NCI-H526 treated with DMSO at 0.1 percent for 48 hours (cell line): ENCODE measurements around the gene TSC22D3.

Source experiments
- DNase-seq: peaks from one replicate; lab custom pipeline; 2025; lab: John Stamatoyannopoulos, UW

Gene TSC22D3

GRCh38 chrX:107760304-107761077 lies 15.1 kb downstream of the TSC22D3 start:
- DNase-seq = no peak

DNA sequence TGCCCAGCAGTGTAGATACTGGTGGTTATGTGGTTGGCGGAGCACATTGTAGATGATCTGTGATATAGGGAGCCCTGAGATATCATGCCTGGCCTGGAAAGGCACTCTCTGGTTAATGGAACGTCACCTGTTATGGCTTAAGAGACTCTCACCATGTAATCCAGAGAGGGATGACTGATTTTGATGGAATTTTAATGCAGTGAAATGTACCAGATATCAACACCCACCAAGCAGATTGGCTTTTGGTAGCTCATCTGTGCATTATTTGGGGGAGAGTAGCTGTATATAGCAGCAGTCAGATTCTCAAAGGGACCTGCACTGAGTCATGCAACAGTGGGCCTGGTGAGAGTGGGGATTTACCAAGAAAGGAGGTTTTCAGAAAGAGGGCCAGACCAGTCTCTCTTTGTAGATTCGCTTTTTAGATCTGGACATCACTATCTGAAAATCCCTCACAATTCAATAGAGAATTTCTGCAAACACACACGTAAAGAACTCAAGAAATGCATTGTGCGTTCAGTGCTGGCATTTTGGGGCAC lies 17.3 kb downstream of the TSC22D3 start:
- no peak for DNase-seq

DNA sequence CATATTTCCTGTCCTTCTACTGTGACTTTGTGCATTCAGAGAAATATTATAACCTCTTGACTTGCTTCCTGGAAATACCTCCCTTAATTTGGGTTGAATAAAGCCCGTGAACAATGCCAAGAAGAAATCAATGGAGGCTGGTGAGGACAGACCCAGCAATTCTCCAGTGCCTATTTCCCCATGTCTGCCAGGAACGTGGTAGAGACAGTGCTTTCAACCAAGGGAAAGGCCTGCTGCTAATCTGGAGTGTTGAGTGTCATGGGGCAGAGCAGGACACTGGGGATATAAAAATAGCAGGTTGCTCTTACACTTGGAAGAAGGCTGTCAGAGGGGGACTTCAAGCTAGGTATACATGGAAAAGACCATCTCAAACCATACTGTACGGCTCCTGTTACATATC lies 19.9 kb downstream of the TSC22D3 start:
- no peak for DNase-seq

- DNase-seq = no peak
These were observed 22.4 kb downstream of the TSC22D3 start for GRCh38 chrX:107753187-107753586.

- DNase-seq = no peak
These were observed 22.9 kb downstream of the TSC22D3 start for GRCh38 chrX:107752714-107753113.

- DNase-seq = no peak
These were observed 23.5 kb downstream of the TSC22D3 start for GRCh38 chrX:107752043-107752442.

DNA sequence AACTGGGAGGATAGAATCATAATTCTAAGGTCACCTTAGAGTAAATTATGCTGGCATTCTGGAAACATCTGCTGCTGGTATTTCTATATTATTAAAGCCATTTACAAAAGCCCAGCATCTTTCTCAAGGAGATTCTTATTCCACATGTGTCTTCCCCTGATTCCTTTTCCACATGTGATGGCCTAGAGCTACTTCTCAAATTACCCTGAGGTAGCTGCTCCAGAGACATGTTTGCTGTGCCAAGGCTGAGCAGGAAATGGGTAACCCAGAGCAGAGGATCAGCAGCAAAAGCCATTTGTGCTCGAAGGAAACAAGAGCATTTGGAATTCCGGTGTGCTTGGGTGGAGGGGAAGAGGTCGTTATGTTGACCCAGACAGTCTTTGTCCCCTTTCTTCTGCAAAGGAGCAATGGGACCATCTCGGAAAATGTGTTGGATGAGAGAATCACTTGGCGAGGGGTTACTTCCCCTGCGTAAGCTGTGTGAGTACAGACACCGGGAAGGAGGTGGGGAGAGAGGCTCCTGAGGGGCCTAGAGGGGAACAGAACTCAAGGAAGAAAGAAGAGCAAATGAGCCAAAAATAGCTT lies 24.6 kb downstream of the TSC22D3 start:
- DNase-seq = no peak

DNA sequence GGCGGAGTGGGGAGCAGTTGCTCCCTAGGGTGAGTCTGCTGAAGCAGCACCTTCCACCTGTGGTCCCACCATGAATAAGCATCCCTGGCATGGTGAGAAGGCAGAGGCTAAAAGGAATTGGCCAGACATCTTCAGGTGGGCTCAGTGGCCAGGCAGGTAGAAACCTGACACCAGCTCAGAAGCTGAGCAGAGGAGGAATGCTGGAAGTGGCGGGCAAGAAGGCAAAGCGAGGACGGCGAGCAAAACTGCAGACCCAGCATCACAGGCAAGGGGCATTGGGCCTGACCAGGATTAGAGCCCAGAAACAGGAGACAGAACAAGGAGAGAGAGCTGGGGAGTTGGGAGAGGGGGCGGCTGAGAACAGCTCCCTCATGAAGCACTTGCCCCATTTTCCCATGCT lies 25.3 kb downstream of the TSC22D3 start:
- DNase-seq = no peak

DNA sequence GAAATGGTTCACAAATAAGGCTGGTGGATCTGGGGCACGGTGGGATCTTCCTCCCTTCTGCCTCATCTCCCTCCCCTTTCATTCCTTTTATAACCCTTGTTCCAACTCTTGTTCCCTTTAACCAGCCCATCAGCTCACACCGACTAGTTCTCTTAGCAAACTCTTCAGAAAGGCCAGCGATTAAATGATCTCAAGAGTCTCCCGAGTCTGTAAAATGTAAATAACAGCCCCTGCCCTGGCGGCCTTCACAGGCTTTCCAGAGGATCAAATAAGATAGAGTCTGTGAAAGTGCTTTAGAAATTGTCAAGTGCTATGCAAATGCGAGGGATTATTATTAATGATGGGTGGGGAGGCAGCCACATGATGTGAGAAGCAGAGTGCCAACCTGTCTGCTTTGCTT lies 27.1 kb downstream of the TSC22D3 start:
- DNase-seq = no peak

DNA sequence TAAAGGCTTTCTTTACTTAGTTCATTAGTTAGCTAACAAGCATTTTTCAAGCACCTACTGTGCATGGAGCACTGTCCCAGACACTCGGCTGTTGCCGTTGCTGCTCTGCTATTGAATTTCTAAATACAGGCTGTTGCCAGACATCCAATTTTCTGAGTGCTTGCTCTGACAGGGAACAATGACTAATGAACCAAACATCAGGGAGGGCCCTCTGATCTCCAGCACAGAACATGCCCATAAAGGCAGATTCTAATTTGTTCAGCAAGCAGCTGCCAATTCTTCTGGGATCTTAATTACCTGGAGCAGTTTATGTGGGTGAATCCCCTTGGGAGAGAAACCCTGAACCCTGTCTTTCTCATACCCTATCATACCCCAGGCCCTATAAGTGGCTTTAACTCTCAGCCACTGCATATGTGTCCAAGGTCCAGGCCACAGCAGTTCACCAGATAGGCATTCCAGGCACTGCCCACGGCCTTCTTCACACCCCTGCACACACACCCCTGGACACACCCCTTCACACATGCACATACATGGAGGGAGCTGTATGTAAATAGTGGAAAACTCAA lies 27.9 kb downstream of the TSC22D3 start:
- DNase-seq = no peak

DNA sequence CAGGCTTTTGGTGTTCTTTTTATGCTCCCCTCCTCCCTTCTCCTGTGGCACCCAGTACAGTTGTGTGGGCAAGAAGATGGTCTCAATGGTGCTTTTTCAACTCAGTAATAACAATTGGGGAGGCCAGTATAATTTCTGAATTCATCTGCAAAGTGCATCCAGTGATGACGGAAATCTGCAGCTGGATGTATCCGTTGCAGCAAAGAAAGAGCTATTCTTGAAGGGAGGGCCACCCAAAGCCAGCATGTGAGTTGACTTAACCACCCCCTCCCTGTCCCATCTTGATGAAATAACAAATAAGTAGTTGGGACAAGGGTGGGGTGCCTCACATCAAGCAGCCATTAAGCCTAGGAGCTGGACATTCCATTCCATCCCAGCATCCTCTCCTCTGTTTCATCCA lies 30.7 kb downstream of the TSC22D3 start:
- DNase-seq = no peak

- no peak for DNase-seq
These were observed 31.6 kb downstream of the TSC22D3 start for GRCh38 chrX:107743995-107744394.

- no peak for DNase-seq
These were observed 32.8 kb downstream of the TSC22D3 start for GRCh38 chrX:107742700-107743191.

DNA sequence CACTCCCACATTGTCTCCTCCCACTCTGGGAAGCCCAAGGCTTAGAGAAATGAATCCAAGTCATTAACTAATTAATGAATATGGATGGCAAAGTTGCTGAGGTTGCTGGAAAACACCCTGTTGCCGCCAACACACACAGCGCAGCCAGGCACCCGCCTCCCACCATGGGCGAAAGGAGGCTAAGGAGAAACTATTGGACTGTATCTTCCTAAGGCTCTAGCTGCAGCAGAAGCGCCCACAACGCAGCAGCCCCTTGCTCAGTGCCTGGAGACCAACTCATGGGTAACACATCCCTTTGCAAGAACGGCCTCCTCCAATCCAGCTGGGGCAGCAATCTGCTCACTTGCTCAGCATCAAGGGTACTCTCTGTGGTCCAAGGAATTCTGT lies 34.2 kb downstream of the TSC22D3 start:
- no peak for DNase-seq

GRCh38 chrX:107739541-107739940 lies 36.0 kb downstream of the TSC22D3 start:
- no peak for DNase-seq

- DNase-seq = no peak
These were observed 36.8 kb downstream of the TSC22D3 start for GRCh38 chrX:107738768-107739167.

GRCh38 chrX:107738272-107738671 lies 37.3 kb downstream of the TSC22D3 start:
- no peak for DNase-seq

DNA sequence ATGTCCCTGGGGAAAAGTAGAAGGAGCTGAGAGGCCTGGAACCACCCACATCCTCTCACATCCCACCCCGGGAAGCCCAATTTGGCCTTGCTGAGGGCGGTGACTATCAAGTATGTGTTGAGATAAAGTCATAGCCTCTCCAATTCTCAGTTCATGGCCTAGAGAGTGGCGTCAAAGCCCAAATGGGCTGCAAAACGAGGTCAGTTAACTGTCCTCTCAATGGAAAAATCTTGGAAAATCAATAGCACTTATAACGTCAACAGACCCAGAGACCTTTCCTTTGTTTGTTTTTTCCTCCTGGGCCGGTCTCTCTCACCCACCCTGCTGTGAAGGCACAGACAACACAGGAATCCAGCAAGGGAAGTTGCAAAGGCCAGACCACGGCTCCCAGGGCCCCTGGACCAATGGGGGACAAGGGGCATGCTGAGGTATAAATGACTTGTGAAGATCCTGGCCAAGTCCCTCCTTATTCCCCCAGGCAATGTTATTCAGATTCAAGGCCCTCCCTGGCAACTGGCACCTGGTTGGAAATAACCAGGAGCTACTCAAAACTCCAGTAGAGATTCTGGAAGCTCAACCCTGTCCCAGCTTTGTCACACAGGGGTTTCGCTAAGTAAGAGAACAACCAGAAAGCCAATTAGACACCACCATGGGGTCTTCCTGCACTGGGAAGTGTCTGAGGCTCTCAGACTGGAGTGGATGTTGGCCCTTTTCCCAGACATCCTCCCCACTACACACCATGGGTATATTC lies 38.6 kb downstream of the TSC22D3 start:
- no peak for DNase-seq

GRCh38 chrX:107734646-107735045 lies 40.9 kb downstream of the TSC22D3 start:
- DNase-seq = no peak

- no peak for DNase-seq
These were observed 41.9 kb downstream of the TSC22D3 start for GRCh38 chrX:107733686-107734085.

DNA sequence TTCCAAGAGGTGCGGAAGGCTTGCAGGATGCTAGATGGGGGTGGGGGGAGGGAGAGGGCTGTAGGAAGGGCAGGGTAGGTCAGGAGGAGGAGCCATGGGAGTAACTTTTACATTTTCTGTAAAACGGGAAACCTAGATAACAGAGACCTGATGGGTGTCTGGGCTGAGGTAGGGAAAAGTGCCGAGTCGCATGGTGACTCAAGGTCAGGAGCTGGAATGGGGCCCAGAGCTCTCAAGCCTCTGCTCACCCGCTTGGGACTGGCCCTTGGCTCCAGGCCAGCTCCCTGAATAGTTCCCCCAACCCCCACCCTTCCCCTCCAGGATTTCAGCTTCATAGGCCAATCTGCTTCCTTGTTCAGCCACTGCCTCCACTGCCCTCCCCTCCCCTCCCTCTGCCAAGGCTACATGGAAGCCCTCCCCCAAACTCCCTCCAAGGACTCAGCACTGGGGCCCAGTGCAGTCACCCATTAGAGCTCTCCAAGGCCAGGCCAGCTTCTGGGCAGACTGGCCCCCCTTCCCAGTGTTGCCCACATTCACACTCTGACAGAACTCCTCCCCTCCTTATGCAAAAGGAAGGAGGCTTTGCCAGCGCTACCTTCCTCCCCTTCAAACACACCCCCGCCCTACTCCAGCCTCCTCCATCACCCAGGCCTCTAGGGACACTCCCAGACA lies 43.6 kb downstream of the TSC22D3 start:
- DNase-seq = no peak
